HG03039 (cell line): ENCODE measurements around the gene SUPV3L1.
A peak's percentile ranks its signal among the peaks of the same experiment; 100 is the strongest.
"Not testable (repeated sequence)": the region's sequence is repeated elsewhere in the genome, so short reads cannot be mapped to it uniquely, and the experiment has no call there.

Experiments
- ATAC-seq: cut with Tn5 transposase; IDR thresholded peaks from one replicate; pipeline ENCODE4 v1.9.1; 2021; ENCODE audit warnings: mild to moderate bottlenecking, moderate library complexity; ENCODE audit not compliant: unreplicated experiment

SUPV3L1 gene

DNA sequence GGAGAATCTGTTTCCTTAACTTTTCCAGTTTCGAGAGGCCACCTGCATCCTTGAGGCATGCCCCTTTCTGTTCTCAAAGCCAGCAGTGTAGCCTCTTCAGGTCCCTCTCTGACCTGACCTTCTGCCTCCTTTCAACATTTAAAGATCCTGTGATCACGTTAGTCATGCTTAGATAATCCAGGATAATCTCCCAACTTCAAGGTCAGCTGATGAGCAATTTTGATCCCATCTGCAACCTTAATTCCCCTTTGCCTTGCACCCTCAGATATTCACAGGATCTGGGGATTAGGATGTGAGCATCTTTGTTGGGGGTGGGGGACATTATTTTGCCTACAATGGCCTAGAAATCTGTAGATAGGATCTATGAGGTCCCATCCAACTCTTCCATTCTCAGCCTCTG, 48.1 kb downstream of the SUPV3L1 start:
- no peak for ATAC-seq

DNA sequence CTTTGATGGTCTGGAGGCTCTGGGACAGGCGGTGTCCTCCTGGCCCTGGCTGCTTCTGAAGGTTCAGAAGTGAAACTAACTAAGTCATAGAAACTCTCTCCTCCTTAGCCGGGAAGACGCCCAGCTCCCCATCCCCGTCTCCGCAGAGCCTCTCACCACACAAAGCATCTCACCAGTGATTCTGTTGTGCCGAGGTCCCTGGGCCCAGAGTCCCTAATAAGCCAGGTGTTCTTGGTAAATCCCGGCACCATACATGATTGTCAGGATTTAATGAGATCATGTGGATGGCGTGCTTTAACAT, 49.5 kb downstream of the SUPV3L1 start:
- ATAC-seq, result no peak

DNA sequence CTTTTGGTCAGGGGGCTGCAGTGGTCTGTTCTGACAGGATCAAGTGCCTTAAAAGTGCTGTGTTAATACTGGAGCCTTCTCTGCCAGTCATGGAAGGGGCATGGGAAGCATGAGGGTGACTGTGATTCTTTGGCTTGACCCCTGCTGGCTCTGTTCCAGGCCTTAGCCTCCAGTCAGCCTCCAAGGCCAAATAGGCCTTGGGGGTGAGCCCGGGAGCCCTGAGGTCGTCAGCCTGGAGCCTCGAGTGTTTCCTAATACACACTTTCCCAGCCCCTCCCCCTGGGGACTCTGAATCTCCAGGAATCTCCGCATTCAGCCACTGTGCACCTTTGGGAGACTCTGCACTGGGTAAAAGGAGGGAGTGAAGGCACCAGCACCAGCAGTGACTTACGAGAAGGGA, 50.1 kb downstream of the SUPV3L1 start:
- no peak for ATAC-seq

DNA sequence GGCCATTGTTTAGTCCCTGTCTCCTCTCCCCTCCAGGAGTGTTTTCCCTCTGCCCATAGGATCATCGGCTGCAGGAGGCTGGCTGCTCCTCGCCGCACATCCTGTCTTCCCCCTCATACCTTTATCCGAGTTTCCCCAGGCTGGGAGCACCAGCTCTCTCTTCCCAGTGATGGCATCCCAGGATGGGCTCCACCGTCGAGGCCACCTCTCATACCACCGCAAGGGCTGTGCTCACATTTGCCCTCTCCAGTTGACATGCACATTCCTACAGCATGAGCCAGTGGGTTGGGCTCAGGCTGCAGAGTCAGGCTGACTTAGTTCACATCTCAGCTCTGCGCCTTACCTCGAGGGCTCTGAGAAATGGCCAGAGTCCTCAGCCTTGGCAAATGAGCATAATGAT, 52.2 kb downstream of the SUPV3L1 start:
- no peak for ATAC-seq

DNA sequence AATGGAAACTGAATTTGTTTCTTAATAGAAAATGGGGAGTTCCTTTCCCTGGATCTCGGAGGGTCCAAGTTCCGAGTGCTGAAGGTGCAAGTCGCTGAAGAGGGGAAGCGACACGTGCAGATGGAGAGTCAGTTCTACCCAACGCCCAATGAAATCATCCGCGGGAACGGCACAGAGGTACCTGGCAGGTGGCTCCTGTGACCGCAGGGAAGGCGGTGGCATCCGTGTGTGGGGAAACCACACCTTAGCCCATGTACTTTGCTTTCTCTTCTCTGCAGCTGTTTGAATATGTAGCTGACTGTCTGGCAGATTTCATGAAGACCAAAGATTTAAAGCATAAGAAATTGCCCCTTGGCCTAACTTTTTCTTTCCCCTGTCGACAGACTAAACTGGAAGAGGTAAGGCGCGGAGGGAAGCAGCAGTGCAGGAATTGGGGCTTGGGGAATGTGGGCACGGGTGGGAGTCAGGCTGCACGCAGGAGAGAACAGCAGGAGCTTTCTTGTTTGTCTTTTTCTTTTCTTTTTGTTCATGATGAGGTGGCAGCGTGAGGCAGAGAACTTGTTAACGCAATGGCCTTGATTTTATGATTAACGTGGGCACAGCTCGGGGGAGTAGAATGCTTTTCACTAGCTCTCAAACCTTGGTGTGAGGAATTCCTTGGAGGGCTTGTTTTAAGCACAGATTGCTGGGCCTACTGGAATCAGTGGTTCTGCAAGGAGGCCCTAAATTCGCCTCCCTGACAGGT, 52.9 kb downstream of the SUPV3L1 start:
- ATAC-seq, result no peak

DNA sequence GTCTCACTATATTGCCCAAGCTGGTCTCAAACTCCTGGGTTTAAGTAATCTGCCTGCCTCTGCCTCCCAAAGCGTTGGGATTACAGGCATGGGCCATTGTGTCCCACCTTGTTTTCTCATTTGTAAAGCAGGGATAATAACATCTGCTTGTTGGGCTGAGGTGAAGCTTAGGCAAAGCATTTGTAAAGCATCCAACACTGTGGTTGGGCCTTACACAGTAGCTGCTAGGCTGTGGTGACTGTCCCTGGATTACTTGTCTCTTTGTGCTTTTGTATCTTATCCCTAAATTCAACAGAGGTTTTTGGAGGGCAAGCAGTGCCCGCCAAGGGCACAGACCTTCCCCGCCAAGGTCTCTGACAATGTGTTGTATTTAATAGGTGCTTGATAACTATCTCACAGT, 54.4 kb downstream of the SUPV3L1 start:
- ATAC-seq, result no peak

DNA sequence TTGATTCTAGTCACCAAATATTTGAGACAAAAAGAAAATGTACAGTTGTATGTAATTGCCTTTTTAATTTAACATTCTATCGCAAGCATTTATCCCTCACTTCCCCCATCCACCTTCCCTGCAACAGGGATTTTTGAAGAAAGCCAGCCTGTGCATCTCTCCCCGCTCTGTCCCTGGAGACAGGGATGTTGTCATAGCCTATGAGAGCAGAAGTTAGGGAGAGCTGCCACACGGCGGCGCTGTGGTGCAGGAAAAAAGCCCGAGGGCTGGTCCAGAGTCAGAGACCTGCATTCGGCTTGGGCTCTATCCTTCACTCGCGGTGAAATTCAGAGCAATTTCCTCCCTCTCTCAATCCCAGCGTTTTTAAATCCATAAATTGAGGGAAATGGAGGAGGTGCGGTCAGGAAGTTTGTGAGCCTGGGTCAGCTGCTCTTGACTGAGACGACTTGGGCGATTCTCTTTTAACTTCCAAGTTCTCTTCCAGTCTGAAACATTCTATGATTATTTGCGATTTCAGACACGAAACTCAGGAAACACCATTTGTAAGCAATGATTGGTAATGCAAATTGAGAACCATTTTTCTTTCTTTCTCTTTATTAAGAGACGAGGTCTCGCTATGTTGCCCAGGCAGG, 57.6 kb downstream of the SUPV3L1 start:
- peak; percentile 65 for ATAC-seq

DNA sequence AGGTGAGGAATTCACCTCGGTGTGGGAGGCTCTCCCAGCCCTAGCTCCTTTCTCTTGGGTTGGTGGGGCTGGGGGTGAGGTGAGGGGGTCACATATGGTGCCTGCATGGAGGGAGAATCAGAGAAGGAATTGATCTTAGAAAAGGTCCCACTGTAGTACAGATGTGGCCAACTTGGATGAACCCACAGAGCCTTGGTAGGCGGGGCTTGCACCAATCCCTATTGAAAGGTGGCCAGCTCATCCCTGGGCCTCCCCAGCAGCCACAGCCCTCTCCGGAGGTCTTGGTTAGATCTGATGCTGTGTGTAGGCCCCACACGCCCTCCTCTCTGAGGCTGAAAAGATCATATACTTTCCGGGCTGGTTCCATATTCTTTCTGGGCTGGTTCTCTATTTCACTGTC, 59.1 kb downstream of the SUPV3L1 start:
- no peak for ATAC-seq

DNA sequence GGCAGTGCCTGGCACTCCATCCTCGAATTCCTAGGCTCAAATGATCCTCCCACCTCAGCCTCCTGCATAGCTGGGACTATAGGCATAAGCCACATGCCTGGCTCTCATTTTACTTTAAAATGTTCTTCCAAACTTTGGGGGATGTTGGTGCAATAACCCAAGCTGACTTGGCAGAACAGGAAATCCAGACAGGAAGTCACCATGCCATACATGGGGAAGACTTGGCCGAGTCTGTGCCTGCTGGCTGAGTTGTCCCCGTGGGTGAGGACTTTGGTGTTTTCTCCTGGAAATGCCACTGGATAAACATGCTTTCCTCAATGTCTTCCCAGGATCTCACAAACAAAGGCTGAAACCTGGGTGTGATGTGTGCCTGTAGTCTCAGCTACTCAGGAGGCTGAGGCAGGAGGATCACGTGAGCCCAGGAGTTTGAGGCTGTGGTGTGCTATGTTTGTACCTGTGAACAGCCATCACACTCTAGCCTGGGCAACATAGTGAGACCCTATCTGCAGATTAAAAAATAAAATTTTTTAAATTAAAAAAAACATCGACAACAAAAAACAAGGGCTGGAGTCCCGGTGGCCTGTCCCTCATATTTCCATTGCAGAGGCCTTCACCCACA, 59.9 kb downstream of the SUPV3L1 start:
- no peak for ATAC-seq

DNA sequence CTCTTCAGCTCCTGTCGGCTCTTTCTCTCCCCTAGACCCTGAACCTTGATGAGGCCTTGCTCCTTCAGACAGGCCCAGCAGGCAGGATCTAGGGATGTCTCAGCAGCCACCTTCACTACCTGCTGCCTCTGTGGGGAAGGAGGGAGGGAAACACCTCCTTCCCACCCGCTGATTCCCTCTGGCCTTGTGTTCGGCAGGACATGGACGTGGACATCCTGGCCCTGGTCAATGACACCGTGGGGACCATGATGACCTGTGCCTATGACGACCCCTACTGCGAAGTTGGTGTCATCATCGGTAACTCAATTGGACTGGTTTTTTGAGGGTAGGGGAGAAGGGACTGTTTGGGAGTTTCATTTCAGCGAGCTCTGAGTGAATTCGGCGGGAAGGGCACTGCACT, 60.4 kb downstream of the SUPV3L1 start:
- ATAC-seq, result no peak

DNA sequence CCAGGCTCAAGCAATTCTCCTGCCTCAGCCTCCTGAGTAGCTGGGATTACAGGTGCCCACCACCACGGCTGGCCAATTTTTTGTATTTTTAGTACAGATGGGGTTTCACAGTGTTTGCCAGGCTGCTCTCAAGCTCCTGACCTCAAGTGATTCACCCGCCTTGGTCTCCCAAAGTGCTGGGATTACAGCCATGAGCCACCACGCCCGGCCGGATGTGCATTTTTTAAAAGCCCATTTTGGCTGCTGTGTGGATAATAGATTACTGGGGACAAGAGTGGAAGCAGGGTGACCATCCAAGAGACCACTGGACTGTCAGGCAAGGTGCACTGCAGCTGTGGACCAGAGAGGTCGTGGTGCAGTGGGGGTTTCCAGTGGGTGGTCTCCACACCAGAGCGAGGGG, 61.5 kb downstream of the SUPV3L1 start:
- no peak for ATAC-seq

DNA sequence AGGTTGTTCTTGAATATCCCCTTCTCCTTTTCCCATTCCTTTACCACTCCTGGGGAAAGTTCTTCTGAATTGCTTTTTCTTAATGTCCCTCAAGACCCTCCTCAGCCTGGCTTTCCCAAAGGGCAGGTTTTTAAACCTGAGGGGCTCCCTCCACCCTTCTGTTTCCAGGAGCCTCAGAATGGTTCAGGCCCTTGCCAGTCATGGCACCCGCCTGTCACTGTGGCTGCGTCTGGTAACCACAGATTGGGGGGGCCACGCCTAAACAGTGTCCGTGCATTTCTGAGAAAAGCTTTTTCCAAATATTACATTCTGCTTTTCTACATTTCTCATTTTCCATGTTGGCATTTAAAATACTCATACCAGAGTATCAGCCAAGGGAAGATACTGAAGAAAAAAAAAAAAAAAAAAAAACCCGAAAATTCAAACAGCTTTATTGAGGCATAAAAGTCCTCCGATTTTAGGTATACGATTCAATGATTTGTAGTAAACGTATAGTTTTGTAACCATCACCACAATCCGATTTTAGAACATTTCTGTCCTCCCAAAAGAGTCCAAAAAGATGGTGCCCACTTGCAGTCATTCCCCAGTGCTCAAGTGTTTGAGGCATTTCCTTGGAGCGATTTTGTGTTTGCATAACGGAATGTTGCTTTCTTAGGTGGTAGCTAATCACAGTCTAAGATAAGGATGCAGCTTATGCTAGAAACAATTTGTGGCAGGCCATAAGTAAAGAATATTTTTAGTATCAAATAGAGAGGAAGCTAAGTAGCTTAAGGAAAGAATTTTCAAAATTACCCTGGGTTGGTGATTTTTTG, 62.2 kb downstream of the SUPV3L1 start:
- no peak for ATAC-seq

DNA sequence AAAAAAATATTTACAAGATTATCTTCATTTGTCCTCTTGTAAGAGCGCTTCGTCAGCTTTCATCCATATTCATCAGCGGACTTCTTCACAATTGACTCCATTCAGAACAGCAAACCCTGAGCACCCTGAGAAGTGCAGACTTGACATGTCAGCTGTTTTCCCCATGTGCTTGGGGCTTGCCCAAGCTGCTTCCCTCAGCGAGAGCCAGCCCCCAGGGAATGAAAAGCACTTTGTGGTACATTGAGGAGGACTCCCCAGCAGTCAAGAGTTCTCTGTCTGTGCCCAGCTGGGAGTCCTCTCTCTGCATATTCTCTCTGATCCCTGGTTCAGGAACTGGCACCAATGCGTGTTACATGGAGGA, 62.8 kb downstream of the SUPV3L1 start:
- no peak for ATAC-seq

DNA sequence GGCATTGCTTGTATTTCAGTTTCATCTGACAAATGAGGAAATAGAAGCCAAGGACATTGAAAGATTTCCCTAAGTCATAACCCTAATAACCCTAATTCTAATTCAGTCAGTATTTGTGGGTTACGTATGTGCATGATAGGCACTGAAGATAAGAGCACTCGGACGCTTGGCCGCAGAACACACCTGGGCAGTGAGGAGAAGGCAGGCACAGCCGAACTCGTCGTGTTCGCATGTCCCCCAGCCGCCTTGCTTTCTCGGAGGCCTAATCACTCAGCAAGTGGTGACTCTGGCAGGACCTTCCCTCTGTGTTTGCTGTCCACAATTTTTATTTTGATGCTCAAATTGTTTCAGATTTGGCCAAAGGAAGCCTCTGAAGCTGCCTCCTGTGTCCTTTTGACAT, 63.8 kb downstream of the SUPV3L1 start:
- no peak for ATAC-seq

DNA sequence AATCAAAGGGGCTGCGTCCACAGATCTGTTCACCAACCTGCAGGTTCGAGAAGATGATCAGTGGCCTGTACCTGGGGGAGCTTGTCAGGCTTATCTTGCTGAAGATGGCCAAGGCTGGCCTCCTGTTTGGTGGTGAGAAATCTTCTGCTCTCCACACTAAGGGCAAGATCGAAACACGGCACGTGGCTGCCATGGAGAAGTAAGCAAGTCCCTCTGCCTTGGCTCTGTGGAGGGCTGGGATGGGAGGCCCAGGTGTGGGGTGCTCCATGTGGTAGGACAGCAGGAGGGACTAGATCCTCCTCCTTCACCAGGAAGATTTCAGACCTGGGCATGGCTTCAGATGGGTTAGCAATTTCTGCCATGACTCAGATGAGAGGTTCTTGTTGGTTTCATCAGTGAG, 66.0 kb downstream of the SUPV3L1 start:
- no peak for ATAC-seq

DNA sequence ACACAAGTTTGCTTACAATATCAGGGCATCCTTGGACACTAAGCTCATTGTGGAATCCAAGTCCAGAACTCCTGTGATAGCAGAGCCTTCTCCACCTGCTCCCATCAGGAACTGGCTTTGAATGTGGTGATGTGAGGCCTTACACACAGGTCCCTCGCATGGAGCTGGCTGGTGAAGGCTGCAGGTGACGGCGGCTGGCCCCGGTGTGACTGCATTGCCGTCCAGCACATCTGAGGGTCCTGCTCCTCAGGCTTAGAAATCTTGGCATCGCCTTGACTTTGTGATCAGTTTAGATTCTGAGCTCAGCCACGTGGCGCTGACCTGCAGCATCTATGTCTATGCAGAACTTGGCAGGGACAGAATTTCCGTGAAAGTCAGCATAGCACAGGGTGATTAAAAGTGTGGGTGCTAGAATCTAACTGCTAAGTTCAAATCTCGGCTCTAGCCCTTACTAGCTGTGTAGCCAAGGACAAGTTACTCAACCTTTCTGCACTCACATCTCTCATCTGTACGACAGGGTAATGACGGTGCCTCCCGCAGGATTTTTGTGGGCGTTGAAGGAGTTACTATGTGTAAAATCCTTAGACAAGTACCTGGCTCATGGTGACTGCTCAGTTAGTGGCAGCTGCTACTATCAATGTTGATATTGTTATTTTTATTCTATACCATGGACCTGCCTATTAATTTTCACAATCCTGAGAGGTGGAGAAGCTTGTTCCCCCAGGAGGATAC, 66.7 kb downstream of the SUPV3L1 start:
- no peak for ATAC-seq

DNA sequence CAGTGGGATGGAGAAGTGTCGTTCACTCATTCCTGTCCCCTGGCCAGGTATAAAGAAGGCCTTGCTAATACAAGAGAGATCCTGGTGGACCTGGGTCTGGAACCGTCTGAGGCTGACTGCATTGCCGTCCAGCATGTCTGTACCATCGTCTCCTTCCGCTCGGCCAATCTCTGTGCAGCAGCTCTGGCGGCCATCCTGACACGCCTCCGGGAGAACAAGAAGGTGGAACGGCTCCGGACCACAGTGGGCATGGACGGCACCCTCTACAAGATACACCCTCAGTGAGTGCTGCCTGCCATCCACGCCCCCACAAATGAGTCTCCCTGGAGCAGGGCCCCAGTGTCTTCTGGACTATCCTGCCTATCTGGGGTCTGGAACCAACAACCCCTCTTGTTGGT, 67.3 kb downstream of the SUPV3L1 start:
- no peak for ATAC-seq

DNA sequence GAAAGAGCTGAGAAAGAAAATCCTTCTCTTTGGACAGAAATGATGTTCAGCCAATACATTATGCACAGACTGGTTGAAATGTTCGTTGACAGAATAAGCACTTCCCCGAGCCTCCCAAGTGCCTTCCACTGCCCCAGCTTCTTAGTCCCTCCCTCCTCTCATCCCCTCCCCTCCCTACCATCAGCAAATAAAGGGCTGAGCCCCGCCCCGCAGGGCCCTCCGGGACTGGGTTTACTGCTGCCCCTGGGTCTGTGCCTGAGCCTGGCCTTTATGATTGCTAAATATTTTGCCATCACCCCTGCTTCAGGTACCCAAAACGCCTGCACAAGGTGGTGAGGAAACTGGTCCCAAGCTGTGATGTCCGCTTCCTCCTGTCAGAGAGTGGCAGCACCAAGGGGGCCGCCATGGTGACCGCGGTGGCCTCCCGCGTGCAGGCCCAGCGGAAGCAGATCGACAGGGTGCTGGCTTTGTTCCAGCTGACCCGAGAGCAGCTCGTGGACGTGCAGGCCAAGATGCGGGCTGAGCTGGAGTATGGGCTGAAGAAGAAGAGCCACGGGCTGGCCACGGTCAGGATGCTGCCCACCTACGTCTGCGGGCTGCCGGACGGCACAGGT, 68.2 kb downstream of the SUPV3L1 start:
- no peak for ATAC-seq

DNA sequence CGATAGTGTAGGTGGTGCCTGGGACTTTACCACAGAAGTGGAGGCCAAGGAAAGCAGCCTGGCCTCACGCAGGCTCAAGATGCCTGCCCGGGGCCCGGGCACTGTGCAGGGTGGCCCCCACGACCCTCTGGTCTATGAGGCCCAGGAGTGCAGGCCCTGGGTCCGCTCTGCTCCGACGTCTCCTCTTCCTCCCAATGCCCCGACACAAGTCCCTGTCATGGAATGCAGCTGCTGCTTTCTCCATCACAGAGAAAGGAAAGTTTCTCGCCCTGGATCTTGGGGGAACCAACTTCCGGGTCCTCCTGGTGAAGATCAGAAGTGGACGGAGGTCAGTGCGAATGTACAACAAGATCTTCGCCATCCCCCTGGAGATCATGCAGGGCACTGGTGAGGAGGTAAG, 70.0 kb downstream of the SUPV3L1 start:
- no peak for ATAC-seq

DNA sequence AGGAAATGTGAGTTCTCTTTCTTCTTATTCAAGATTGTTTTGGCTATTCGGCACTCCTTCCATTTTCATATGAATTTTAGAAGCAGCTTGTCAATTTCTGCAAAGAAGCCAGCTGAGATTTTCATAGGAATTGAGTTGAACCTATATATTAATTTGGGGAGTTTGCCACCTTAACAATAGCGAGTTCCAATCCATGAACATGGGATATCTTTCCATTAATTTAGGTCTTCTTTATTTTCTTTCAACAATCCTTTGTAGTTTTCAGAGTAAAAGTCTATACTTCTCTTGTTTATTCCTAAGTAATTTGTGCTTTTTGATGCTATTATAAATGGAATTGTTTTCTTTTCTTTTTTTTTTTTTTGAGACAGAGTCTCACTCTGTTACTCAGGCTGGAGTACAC, 71.4 kb downstream of the SUPV3L1 start:
- not testable (repeated sequence) for ATAC-seq

DNA sequence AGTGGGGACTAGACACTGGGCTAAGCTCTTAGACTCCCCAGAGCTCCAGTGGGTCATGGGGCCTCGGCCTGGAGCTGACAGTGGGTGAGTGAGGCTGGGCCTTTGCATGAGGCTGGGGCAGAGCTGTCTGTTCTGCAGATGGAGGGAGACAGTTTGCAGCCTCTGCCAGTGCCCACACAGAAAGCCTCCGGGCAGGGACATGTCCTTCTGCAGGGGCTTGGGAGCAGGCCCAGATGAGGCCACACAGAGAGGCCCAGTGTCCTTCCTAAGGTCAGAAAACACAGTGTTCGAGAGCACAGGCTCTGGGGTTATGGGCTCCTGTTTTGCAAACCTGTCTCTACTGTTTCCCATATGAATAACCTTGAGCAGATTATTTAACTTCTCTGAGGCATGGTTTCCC, 73.1 kb downstream of the SUPV3L1 start:
- ATAC-seq, result no peak
